GM12872 (cell line): Measurements from ENCODE around the gene ARHGEF4.

Source experiments
- CTCF ChIP-seq: IDR thresholded peaks from 3 replicates; pipeline ENCODE4 v1.5.1; 2011; ENCODE audit warnings: low read depth, mild to moderate bottlenecking, low read length, moderate library complexity; ENCODE audit not compliant: insufficient read depth

Gene ARHGEF4

DNA sequence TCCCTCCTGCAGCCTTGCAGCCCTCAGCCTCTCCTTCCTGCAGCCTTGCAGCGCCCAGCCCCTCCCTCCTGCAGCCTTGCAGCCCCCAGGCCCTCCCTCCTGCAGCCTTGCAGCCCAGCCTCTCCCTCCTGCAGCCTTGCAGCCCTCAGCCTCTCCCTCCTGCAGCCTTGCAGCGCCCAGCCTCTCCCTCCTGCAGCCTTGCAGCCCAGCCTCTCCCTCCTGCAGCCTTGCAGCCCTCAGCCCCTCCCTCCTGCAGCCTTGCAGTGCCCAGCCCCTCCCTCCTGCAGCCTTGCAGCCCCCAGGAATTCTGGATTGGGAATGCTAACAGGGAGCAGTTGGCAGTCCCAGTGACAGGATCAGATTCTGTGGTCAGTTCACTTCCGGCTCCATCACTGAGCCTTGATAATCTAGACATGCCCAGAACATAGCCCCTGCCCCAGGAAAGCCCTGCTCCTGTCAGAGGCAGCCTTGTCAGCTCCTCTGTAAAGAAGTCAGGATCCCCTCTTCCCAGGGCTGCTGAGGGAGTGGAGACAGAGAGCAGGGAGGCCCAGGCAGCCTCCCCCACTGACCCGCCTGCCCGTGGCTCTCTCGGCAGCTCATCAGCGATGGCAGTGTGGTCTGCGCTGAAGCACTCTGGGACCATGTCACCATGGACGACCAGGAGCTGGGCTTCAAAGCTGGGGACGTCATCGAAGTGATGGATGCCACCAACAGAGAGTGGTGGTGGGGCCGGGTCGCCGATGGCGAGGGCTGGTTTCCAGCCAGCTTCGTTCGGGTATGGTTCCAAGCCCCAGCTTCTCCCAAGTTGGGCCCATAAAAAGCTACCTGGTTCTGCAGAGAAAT is 201.8 kb downstream of the ARHGEF4 start:
- TF ChIP-seq CTCF, result no peak

DNA sequence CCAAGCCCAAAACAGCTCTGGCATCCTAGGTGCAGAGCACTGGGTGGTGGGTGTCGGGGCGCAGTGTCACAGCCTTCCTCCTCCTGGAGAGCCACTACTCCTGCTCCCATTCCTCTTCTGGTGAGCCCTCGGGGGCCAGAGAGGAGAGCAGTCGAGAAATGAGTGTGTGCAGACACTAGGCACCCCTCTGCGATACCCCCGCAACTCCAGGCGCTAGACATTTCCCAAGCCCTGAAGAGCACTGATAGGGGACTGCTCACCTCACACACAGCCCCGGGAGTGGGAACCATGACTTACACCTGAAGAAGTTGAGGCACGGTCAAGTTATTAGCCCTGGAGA is 202.4 kb downstream of the ARHGEF4 start:
- TF ChIP-seq CTCF, result no peak

- TF ChIP-seq CTCF, result no peak
Measured at GRCh38 chr2:131039535-131039907, 202.8 kb downstream of the ARHGEF4 start.

GRCh38 chr2:131039908-131040660 is 203.4 kb downstream of the ARHGEF4 start:
- TF ChIP-seq CTCF, result no peak

DNA sequence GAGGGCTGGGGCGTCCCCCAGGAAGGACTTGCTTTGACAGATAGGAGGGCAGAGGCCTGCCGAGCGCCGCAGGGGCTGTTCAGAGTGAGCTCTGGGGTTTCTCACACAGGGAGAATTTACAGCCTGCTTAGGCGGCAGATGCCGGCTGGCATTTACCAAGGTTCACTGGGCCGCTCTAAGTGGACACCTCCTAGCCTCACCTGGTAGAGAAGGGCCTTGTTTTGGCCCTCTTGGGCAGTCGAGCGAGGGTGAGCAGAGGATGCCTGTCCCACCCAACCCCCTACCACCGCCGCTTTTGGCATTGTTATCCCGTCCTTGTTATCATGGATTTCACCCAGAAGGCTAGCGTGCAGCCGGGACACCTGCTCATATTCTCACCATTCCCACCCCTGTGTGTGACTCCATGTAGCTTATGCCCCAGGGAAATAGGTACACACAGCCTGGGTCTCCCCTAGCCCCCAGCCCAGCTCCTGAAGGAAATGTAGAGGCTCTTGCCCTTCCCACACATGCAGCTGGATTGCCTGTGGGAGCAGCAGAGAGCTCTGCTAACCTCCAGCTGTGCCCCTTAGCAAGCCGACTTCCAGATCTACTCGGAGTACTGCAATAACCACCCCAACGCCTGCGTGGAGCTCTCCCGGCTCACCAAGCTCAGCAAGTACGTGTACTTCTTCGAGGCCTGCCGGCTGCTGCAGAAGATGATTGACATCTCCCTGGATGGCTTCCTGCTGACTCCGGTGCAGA is 204.1 kb downstream of the ARHGEF4 start:
- TF ChIP-seq CTCF, result no peak

- TF ChIP-seq CTCF, result no peak
Measured at GRCh38 chr2:131041402-131042147, 204.9 kb downstream of the ARHGEF4 start.

DNA sequence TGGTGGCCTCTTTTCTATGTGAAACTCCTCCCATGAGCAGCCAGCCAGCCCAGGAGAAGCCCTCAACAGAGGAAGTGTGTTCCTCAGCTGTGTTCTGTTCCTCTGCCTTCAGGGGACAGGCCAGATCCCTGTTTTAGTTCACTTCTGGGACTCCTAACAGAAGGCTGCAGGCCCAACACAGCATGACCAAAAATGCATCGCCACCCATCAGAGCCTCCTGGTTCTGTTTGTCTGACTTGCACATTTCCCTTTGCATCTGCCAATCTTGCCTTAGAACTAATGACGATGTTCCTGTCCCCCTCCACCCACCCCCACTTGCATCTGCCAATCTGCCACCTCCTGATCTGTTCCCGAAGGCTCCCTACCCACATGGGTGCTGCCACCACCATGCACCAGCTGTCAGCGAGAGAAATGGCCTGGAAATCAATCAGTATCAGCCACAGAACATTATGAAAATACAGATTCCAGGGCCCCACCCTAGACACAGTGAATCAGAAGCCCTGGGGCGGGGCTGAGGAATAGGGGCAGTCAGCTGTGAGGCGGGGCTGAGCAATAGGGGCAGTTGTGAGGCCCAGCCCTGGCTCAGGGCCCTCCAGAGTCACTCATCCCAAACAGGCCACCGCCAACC is 205.5 kb downstream of the ARHGEF4 start:
- TF ChIP-seq CTCF, result no peak
